Rectal smooth muscle tissue (tissue), 1 donor: Measurements from ENCODE around the gene ASB3.

Experiments used
- H3K27ac ChIP-seq: one replicate; pipeline ENCODE4 v1.7.0; 2013; ENCODE audit warnings: low read depth, low read length, inconsistent platforms
- H3K27me3 ChIP-seq: one replicate; pipeline ENCODE4 v1.7.0; 2013; ENCODE audit warnings: low read length; ENCODE audit not compliant: control insufficient read depth, insufficient read depth
- H3K36me3 ChIP-seq: one replicate; pipeline ENCODE4 v1.7.0; 2013; ENCODE audit warnings: low read length; ENCODE audit not compliant: control insufficient read depth, insufficient read depth
- H3K4me1 ChIP-seq: one replicate; pipeline ENCODE4 v1.7.0; 2013; ENCODE audit warnings: low read length; ENCODE audit not compliant: control insufficient read depth, insufficient read depth
- H3K4me3 ChIP-seq: one replicate; pipeline ENCODE4 v1.7.0; 2013; ENCODE audit warnings: low read length
- H3K9ac ChIP-seq: one replicate; pipeline ENCODE4 v1.7.0; 2013; ENCODE audit warnings: low read length

The ASB3 gene

DNA sequence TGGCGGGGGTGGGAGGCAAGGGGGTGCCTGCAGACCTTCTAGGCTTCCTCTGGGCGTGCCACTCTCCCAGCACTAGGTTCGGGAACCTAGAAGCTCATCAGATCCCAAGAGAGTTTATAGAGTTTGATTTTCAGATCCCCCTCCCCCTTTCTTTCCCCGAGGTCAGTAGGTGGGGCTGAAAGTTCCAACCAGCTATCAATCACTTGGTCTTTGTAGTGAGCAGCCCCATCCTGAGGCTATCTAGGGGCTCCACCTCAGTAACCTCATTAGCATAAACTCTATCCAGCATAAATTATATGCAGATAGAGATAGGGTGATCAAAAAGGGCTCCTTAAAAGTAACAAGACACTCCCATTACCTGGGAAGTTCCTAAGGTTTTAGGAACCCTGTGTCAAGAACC lies 32.9 kb upstream of the ASB3 start:
- Histone ChIP-seq H3K27me3 (no peaks in the 10 kb centered on the region), H3K4me1 (no peaks in the 10 kb centered on the region), H3K4me3 (no peak overlapping the region), H3K27ac (no peak overlapping the region), H3K9ac (no peak overlapping the region), H3K36me3 (peaks cover 9% of the 10 kb centered on the region)

DNA sequence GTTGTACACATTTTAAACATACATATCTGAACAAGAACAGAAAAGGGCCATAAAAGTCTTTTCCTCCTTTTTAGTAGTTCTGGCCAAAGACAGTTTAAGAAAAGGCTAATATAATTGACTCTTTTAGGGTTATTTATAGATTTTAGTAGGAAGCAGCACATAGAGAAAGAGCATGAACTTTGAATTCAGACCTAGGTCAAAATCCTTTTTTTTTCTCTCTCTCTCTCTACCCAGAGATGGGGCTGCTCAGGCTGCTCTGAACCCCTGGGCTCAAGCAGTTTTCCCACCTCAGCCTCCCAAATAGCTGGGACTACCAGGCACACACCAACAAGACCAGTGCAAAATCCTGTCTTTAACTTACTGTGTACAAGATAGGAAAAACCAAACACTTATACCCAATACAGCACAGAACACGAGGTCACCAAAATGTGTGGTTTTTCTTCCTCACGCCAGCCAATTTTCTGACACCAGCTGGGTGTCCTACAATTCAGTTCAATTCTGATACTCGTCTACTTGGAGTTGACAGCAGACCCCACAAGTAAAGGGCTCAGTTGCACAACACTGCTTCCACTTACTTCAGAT lies 32.2 kb upstream of the ASB3 start:
- Histone ChIP-seq H3K4me1 (no peaks in the 10 kb centered on the region), H3K9ac (no peak overlapping the region), H3K27ac (no peak overlapping the region), H3K4me3 (no peak overlapping the region), H3K27me3 (no peaks in the 10 kb centered on the region), H3K36me3 (peaks cover 9% of the 10 kb centered on the region)

DNA sequence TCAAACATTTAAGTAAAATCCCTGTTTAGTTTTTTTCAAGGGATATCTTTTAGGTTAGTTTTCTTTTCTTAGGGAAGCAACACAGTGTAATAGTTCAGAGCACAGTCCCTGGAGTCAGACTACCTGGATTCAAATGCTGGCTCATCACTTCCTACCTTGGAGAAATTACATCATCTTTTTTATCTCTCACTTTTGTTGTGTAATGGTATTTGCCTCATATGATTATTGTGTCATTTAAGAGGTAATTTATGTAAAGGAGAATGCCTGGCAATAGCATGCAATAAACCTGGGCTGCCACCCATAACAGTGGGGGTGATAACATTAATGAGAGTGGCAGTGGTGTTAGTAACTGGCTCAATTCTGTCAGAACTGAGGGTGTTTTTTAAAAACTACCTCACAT lies 26.4 kb upstream of the ASB3 start:
- no peaks in the 10 kb centered on the region for H3K4me1 ChIP-seq
- peaks cover 11% of the 10 kb centered on the region for H3K36me3 ChIP-seq
- H3K9ac ChIP-seq, result no peak overlapping the region
- H3K27ac ChIP-seq, result no peak overlapping the region
- no peaks in the 10 kb centered on the region for H3K27me3 ChIP-seq
- H3K4me3 ChIP-seq, result no peak overlapping the region

DNA sequence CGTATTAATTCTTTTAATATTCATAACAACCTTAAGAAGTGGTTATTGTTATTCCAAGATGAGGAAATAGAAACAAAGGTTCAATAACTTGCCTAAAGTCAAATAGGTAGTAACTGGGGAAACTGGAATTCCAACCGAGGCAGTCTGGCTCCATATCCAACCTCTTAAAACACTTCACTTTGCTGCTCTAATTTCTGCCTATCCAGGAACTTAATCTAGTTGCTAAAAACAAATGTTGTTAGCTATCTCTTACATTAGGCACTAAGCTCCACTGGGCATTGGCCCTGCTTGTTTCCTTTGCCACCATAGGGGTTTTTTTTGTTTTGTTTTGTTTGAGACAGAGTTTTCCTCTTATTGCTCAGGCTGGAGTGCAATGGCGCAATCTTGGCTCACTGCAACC lies 24.8 kb upstream of the ASB3 start:
- Histone ChIP-seq H3K4me3 (no peak overlapping the region), H3K9ac (no peak overlapping the region), H3K27me3 (no peaks in the 10 kb centered on the region), H3K27ac (no peak overlapping the region), H3K36me3 (peaks cover 11% of the 10 kb centered on the region), H3K4me1 (no peaks in the 10 kb centered on the region)

DNA sequence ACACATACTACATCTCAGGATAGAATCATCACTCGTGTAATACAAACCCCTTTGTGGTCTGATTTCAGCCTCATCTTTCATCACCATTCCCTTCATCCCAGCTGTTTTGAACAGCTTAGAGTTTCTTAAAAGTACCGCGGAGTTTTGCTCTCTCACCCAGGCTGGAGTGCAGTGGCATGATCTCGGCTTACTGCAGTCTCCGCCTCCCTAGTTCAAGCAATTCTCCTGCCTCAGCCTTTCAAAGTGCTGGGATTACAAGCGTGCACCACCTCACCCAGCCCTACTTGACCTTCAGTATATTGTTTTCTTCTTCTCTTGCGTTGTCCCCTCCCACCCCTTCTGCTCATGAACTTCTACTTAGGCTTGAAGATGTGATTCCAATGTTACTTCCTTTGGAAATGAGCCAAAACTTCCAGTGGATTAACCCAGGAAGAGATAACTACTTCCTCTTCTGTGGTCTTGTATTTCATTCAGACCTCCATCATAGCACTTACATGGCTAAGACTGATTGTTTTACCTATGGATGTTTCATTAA lies 15.9 kb upstream of the ASB3 start:
- Histone ChIP-seq H3K36me3 (peaks cover 6% of the 10 kb centered on the region), H3K4me3 (no peak overlapping the region), H3K9ac (no peak overlapping the region), H3K27me3 (no peaks in the 10 kb centered on the region), H3K4me1 (no peaks in the 10 kb centered on the region), H3K27ac (no peak overlapping the region)

DNA sequence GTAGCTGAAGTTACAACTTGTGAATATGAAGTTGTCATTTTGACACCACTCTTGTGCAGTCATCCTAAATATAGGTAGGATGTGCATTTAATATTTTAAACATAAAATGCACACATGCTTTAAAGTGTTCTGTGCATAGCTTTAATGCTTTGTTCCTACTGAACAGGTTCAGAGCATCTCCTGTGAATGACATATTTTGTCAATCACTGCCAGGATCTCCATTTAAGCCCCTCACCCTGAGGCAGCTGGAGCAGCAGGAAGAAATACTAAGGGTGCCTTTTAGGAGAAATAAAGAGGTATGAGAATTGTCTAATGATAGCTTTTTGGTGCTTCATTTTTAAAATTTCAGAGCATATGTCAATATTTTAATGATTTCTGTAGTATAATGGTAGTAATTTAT lies 14.8 kb upstream of the ASB3 start:
- peaks cover 5% of the 10 kb centered on the region for H3K36me3 ChIP-seq
- H3K27ac ChIP-seq, result no peak overlapping the region

DNA sequence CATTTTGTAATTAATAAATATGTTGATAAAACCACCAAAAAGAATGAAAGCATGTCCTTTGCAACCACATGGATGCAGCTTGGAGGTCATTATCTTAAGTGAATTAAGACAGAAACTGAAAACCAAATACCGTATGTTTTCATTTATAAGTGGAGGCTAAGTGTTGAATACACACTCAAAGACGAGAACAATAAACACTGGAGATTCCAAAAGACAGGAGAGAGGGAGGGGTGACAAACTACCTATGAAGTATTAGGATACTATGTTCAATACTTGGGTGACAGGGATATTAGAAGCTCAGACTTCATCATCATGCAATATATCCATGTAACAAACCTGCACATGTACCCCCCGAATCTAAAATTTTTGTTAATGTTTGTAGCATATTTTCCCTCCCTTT lies 7.1 kb upstream of the ASB3 start:
- Histone ChIP-seq H3K4me1 (no peaks in the 10 kb centered on the region), H3K36me3 (peaks cover 3% of the 10 kb centered on the region), H3K9ac (no peak overlapping the region), H3K4me3 (no peak overlapping the region), H3K27ac (no peak overlapping the region), H3K27me3 (no peaks in the 10 kb centered on the region)

More for the DNA sequence above, 14.8 kb upstream of the ASB3 start:
- H3K9ac ChIP-seq, result no peak overlapping the region
- no peaks in the 10 kb centered on the region for H3K27me3 ChIP-seq
- H3K4me1 ChIP-seq, result no peaks in the 10 kb centered on the region
- H3K4me3 ChIP-seq, result no peak overlapping the region

DNA sequence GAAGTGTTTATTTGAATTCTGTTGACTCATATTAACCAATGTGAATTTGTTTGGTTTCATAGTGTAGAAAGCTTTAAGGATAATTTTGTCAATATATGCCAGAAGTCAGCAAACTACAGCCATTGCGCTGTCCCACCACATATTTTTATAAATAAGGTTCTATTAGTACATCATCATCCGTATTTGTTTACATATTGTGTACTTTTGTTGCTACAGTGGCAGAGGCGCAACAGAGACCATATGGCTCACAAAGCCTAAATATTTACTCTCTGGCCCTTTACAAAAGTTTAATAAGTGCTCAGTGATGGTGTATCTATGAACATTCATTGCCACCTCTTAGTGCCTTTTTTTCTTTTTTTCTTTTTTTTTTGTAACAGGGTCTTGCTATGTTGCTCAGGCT lies 6.5 kb upstream of the ASB3 start:
- H3K9ac ChIP-seq, result no peak overlapping the region
- peaks cover 3% of the 10 kb centered on the region for H3K36me3 ChIP-seq
- peaks cover under 1% of the 10 kb centered on the region for H3K4me1 ChIP-seq
- no peak overlapping the region for H3K27ac ChIP-seq
- H3K27me3 ChIP-seq, result no peaks in the 10 kb centered on the region
- H3K4me3 ChIP-seq, result no peak overlapping the region

DNA sequence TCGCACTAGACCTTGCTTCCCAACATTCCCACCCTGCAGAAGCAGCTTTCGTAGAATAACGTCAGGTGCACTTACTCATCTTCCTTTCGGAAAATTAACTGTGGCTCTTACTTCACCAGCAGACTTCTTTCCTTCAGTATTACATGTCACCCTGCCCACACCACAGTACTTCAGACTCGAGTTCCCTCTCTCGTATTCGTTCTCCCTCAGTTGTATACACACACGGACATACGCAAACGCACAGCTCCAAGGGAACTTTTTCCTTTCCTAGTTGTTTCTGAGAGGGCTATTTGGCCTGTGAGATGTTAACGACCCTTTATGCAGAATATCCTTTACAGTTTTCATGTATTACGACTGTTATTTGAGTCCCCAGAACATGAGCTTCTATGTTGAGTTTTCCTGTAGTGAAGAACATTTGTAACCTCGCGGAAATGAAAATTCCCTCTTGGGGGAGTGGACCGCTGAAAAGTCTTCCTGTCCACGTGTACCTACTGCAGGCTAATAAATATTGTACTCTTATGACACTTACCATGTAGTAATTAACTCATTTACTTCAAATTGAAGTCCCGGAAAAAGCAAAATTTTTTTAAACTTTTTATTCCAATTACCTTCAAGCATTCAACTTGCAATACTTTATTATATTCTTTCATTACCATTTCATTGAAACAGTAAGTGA lies 999 bp upstream of the ASB3 start:
- Histone ChIP-seq H3K36me3 (no peaks in the 10 kb centered on the region), H3K27me3 (no peaks in the 10 kb centered on the region), H3K9ac (peak overlapping the region; percentile 43), H3K4me1 (peaks cover 17% of the 10 kb centered on the region), H3K27ac (peak overlapping the region; percentile 55), H3K4me3 (peak overlapping the region; percentile 94)

DNA sequence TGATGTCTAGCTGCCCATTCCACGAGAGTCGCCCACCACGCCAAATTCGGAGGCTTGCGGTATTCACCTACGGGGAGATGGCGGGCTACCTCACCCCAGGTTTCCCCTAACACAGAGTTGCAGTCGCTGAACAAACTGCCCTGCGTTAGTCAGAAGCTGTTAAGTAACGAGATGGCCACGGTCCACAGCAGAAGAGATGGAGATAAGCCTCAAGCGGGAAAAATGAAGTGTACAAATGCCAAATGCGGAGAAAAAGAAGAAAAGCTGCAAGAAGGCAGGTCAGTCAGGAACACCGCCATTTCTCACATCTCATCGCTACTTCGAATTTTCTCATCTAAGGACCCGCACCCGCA lies 425 bp downstream of the ASB3 start:
- Histone ChIP-seq H3K36me3 (no peaks in the 10 kb centered on the region), H3K4me1 (peaks cover 17% of the 10 kb centered on the region)

DNA sequence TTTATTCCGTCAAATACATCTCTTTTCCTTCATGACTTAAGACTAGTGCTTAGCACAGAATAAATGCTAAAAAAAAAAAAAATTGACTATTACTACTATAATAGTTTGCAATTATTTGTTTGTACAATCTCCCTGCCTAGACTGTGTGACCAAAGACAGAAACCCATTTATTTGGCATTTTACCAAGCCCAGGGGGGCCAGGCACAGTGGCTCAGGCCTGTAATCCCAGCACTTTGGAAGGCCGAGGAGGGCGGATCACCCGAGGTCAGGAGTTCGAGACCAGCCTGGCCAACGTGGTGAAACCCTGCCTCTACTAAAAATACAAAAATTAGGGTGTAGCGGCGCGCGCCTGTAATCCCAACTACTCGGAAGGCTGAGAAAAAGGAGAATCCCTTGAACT lies 1.4 kb downstream of the ASB3 start:
- Histone ChIP-seq H3K4me1 (peaks cover 17% of the 10 kb centered on the region), H3K36me3 (no peaks in the 10 kb centered on the region), H3K4me3 (peak overlapping the region; percentile 94), H3K27me3 (no peaks in the 10 kb centered on the region), H3K9ac (no peak overlapping the region), H3K27ac (no peak overlapping the region)

More for the DNA sequence above, 425 bp downstream of the ASB3 start:
- Histone ChIP-seq H3K4me3 (peak overlapping the region; percentile 94), H3K27ac (peak overlapping the region; percentile 75), H3K27me3 (no peaks in the 10 kb centered on the region), H3K9ac (peak overlapping the region; percentile 63)

DNA sequence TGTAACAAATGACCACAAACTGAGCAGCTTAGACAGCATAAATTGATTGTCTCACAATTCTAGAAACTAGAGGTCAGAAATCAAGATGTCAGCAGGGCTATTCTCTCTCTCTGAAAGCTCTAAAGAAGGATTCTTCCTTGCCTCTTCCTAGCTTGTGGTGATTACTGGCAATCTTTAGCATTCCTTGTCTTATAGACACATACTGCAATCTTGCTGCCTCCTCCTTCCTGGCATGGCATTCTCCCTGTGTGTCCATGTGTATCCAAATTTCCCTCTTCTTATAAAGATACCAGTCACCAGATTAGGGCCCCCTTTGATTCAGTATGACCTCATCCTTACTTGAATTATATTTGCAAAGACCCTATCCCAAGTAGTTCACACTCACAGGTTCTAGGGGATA lies 2.3 kb downstream of the ASB3 start:
- no peaks in the 10 kb centered on the region for H3K36me3 ChIP-seq
- peaks cover 17% of the 10 kb centered on the region for H3K4me1 ChIP-seq
- no peak overlapping the region for H3K9ac ChIP-seq
- H3K27me3 ChIP-seq, result no peaks in the 10 kb centered on the region
- H3K27ac ChIP-seq, result no peak overlapping the region
- H3K4me3 ChIP-seq, result no peak overlapping the region

DNA sequence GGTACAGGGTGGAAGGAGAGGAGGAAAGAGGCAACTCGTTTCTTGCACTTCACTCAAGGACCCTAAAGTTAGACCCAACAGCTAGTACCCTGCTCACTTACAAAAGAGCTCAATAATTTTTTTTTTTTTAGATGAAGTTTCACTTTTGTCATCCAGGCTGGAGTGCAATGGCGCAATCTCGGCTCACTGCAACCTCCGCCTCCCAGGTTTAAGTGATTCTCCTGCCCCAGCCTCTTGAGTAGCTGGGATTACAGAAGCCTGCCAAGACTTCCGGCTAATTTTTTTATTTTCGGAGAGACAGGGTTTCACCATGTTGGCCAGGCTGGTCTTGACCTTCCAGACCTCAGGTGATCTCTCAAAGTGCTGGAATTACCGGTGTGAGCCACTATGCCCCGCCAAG lies 4.1 kb downstream of the ASB3 start:
- H3K9ac ChIP-seq, result no peak overlapping the region
- peaks cover 10% of the 10 kb centered on the region for H3K4me1 ChIP-seq
- H3K27ac ChIP-seq, result no peak overlapping the region
- no peak overlapping the region for H3K4me3 ChIP-seq
- H3K27me3 ChIP-seq, result no peaks in the 10 kb centered on the region
- H3K36me3 ChIP-seq, result no peaks in the 10 kb centered on the region
